SH-SY5Y (cell line): Measurements from ENCODE around the gene ZNF106.

Experiments
- GATA2 ChIP-seq: IDR thresholded peaks from 2 replicates; pipeline ENCODE4 v1.6.1; 2011; ENCODE audit warnings: mild to moderate bottlenecking, low read depth, low read length
- GATA3 ChIP-seq: IDR thresholded peaks from 2 replicates; pipeline ENCODE4 v1.6.1; 2011; ENCODE audit warnings: low read depth, mild to moderate bottlenecking, low read length, moderate library complexity

DNA sequence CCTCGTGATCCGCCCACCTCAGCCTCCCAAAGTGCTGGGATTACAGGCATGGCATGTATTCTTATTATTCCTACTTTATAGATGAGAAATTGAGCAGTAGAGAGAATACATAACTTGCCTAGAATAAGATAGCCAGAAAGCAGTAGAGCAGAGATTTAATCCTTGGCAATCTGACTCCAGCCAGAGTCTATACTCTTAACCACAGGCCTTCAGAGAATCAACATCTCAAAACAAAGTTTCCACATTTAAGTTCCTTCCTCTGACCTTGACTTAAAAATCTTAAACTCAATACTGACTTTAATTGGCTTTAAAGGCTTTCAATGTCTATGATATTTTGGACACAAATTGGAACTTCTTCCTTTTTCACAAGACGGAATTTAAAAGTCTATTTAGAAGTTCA is 37.1 kb downstream of the ZNF106 start:
- no peak for TF ChIP-seq GATA2
- TF ChIP-seq GATA3, result no peak
